Measurements from ENCODE around the gene SIAH1. TPM values are rescaled to one million over a fixed set of nuclear protein-coding genes. Genes with fewer than 3 reads are reported as not detected.

SIAH1 gene
- total and polyA plus RNA-seq, 10 of the 15 experiments (the other 5 are each of a cell fraction or from before 2014, with no cell fraction given) = 5.1 to 21.1 (median 13.9) TPM

DNA sequence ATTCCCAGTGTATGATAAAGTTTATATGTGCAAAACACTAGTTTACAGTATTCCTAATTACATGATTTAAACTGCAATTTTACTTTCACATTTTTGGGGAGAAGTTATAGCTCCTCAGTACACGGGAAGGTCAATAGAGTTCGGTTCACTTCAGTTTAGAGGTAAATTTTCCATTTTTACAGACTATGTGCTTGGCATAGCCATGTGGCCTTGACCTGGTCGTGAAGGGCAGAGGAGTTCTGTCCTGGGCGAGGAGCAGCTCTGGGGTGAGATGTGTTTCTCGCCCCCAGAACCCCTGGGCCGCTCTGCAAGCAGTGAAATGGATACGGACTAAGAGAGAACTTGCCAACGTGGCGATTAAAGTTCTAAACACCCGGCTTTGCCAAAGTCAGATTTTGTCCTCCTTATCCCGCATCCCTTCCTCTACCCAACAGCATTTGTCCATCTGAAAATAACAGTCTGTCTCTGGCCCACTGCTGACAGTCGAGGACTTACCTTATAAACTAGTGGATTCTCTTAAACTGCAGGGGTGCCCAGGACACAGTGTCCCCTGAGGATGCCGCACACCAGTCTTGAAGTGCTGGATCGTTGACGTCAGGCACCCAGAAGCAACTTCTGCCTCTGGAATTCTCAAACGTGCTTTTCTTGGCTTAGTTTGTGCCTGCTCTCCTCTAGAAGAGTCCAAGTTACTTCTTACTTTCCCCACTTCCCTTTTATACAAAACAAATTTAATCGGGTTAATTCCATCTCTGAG, 1.5 kb upstream of the SIAH1 start:
- DNase-seq (ENCODE audit: low read depth, low spot score) (no peak), FAIRE-seq (no peak), ATAC-seq (no peak)
- Histone ChIP-seq H3K4me3 (no peak overlapping the region), H3K27ac (ENCODE audit: control insufficient read depth, insufficient read depth) (no peak overlapping the region), H3K27me3 (replicated peaks in 1 of 2; ENCODE audit: control insufficient read depth in 2 of 2, insufficient read depth in 2 of 2, low read length in 1 of 2) (no peaks in the 10 kb centered on the region), H3K9me3 (replicated peaks; ENCODE audit: control insufficient read depth, insufficient read depth, low read length) (no peaks in the 10 kb centered on the region), H2AFZ (ENCODE audit: control insufficient read depth, low read depth, low read length) (no peak overlapping the region), H4K20me1 (ENCODE audit: control insufficient read depth, insufficient read depth) (no peaks in the 10 kb centered on the region), H3K4me2 (ENCODE audit: control insufficient read depth, insufficient read depth) (no peak overlapping the region), H3K79me2 (ENCODE audit: control insufficient read depth, insufficient read depth, low read length) (peaks cover 28% of the 10 kb centered on the region), H3K9ac (ENCODE audit: control insufficient read depth, insufficient read depth, low read length) (no peak overlapping the region), H3K36me3 (ENCODE audit: control insufficient read depth in 2 of 2, insufficient read depth in 2 of 2, low read length in 1 of 2) (no peaks in the 10 kb centered on the region), H3K4me1 (ENCODE audit: control insufficient read depth, insufficient read depth, low read length) (no peaks in the 10 kb centered on the region; the same call in 1 of the 2 replicates)
- no peak for TF ChIP-seq SREBF1 (IDR thresholded peaks at IDR 0.05; ENCODE audit: low read length)
- TF ChIP-seq BHLHE40 (IDR thresholded peaks at IDR 0.05; ENCODE audit: borderline replicate concordance in 1 of 2, low read depth in 2 of 2, low read length in 1 of 2) = no peak
- TF ChIP-seq HDGF (IDR thresholded peaks at IDR 0.05) = 0 out of 2 replicates have a peak, but pooled peaks have one; percentile 0
- ChIA-PET RAD21 (ENCODE audit: unreplicated experiment) (interaction anchor here (1.3 to 4.4 kb wide), 2 partner anchors 20 to 25 kb away, joined by 4 to 30 read pairs; no protein-coding TSS in a partner anchor), POLR2A (no interaction called here), CTCF (interaction anchor here (1.2 to 3.0 kb wide), 4 partner anchors 17 to 244 kb away, joined by 3 to 9 read pairs (median 8); no protein-coding TSS in a partner anchor), SMC1A (ENCODE audit: uncharacterized antibody, unreplicated experiment) (interaction anchor here (1.4 to 1.6 kb wide), 2 partner anchors 40 to 48 kb away, joined by 4 read pairs; no protein-coding TSS in a partner anchor)
- WGBS (ENCODE audit: insufficient coverage, insufficient replicate concordance, low lambda C conversion rate, missing lambda C conversion rate) = 77% methylated on average over 17 of the region's 17 CpGs
- intact Hi-C loops (cut with micrococcal nuclease; ENCODE audit: unreplicated experiment) (no loop called here), in situ Hi-C loops (cut with MboI) (no loop called here)
- BruUV-seq (replicated peaks) = no TSS peak

DNA sequence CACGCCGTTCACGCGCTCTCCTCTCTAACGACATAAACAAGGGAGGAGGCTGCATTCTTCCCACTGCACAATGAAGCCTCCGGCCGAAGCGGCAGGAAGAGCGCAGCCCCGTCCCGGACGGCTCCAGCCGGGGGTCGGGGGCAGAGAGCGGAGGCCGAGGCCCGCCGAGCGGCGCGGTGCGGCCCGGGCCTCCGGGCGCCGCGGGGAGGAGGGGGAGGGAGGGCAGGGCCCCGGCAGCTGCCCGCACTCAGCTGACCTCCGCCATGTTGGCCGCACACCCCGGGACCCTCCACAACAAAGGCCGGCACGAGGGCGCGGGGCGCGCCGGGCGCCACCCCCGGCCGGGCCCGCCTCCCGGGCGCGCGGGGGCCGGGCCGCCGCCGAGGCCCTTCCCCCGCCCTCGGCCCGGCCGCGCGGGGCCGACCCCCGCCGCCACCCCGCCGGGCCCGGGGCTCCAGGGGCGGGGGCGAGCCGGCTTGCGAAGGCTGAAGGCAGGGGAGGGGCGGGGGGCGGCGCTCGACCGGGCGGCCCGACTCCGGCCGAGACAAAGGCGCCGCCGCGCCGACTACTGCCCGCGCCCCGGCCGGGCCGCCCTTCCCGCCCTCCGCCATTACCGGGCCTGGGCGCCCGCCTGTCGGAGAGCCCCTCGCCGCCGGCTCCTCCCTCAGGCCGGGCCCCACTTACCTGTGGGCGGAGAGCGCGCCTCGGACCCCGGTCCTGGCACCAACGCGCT, 527 bp downstream of the SIAH1 start:
- H3K27ac ChIP-seq (ENCODE audit: control insufficient read depth, insufficient read depth) = peak overlapping the region; percentile 83
- DNase-seq (ENCODE audit: low read depth, low spot score) = no peak
- no peaks in the 10 kb centered on the region for H3K27me3 ChIP-seq (replicated peaks in 1 of 2; ENCODE audit: control insufficient read depth in 2 of 2, insufficient read depth in 2 of 2, low read length in 1 of 2)
- WGBS (ENCODE audit: insufficient coverage, insufficient replicate concordance, low lambda C conversion rate, missing lambda C conversion rate) = under 1% methylated on average over 46 of the region's 103 CpGs
- FAIRE-seq = no peak
- H3K9me3 ChIP-seq (replicated peaks; ENCODE audit: control insufficient read depth, insufficient read depth, low read length) = no peaks in the 10 kb centered on the region
- in situ Hi-C loops (cut with MboI) (no loop called here), intact Hi-C loops (cut with micrococcal nuclease; ENCODE audit: unreplicated experiment) (loop anchor here (2.0 kb wide), 1 partner anchor 18 kb away; no protein-coding TSS in a partner anchor)
- H4K20me1 ChIP-seq (ENCODE audit: control insufficient read depth, insufficient read depth) = no peaks in the 10 kb centered on the region
- H3K4me1 ChIP-seq (ENCODE audit: control insufficient read depth, insufficient read depth, low read length) = no peaks in the 10 kb centered on the region; the same call in 1 of the 2 replicates
- peak; percentile 69 for ATAC-seq
- peak overlapping the region; percentile 93 for H3K4me3 ChIP-seq
- peak overlapping the region; percentile 73; the same call in 1 of the 2 replicates for H3K4me2 ChIP-seq (ENCODE audit: control insufficient read depth, insufficient read depth)
- POLR2A ChIA-PET = interaction anchor here (0.6 to 1.5 kb wide), 11 partner anchors 8 to 923 kb away, joined by 3 to 7 read pairs (median 4); partner anchors contain the start of genes ITFG1 and PHKB
- RAD21 ChIA-PET (ENCODE audit: unreplicated experiment) = interaction anchor here (0.9 to 4.4 kb wide), 6 partner anchors 18 to 239 kb away, joined by 3 to 30 read pairs (median 4); no protein-coding TSS in a partner anchor
- SMC1A ChIA-PET (ENCODE audit: uncharacterized antibody, unreplicated experiment) = interaction anchor here (1.2 to 12.1 kb wide), 5 partner anchors 18 to 228 kb away, joined by 3 to 112 read pairs (median 5); no protein-coding TSS in a partner anchor
- CTCF ChIA-PET = interaction anchor here (1.4 to 3.0 kb wide), 7 partner anchors 16 to 246 kb away, joined by 4 to 14 read pairs (median 8); no protein-coding TSS in a partner anchor
- peaks cover 47% of the 10 kb centered on the region for H3K79me2 ChIP-seq (ENCODE audit: control insufficient read depth, insufficient read depth, low read length)
- H3K36me3 ChIP-seq (ENCODE audit: control insufficient read depth in 2 of 2, insufficient read depth in 2 of 2, low read length in 1 of 2) = no peaks in the 10 kb centered on the region
- peak overlapping the region; percentile 98 for H3K9ac ChIP-seq (ENCODE audit: control insufficient read depth, insufficient read depth, low read length)
- H2AFZ ChIP-seq (ENCODE audit: control insufficient read depth, low read depth, low read length) = peak overlapping the region; percentile 63
- BruUV-seq (replicated peaks) = no TSS peak
- TF ChIP-seq, protein P1, sequence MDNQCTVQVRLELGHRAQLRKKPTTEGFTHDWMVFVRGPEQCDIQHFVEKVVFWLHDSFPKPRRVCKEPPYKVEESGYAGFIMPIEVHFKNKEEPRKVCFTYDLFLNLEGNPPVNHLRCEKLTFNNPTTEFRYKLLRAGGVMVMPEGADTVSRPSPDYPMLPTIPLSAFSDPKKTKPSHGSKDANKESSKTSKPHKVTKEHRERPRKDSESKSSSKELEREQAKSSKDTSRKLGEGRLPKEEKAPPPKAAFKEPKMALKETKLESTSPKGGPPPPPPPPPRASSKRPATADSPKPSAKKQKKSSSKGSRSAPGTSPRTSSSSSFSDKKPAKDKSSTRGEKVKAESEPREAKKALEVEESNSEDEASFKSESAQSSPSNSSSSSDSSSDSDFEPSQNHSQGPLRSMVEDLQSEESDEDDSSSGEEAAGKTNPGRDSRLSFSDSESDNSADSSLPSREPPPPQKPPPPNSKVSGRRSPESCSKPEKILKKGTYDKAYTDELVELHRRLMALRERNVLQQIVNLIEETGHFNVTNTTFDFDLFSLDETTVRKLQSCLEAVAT (IDR thresholded peaks at IDR 0.05) = no peak
- peak; percentile 64 for TF ChIP-seq YY1 (IDR thresholded peaks at IDR 0.05; ENCODE audit: low read depth, low read length)
- TF ChIP-seq ZNF217 (IDR thresholded peaks at IDR 0.05) = peak; percentile 54; the same call in 1 of the 2 replicates
- TF ChIP-seq ZNF207 (IDR thresholded peaks at IDR 0.05; ENCODE audit: borderline replicate concordance) = no peak
- TF ChIP-seq POU2F2 (IDR thresholded peaks at IDR 0.05; ENCODE audit: borderline replicate concordance, low read depth, low read length) = no peak
- peak in 1 of 2 experiments; percentile 26; a peak in 1 of 3 replicates for TF ChIP-seq EGR1 (IDR thresholded peaks at IDR 0.05; ENCODE audit: borderline replicate concordance in 1 of 2, low read depth in 2 of 2, low read length in 2 of 2)
- TF ChIP-seq BHLHE40 (IDR thresholded peaks at IDR 0.05; ENCODE audit: borderline replicate concordance in 1 of 2, low read depth in 2 of 2, low read length in 1 of 2) = peak; percentile 56 to 70; a peak in 2 of 4 replicates

Data from GM12878 (cell line).